ENCODE data around the gene SENP6. TPM values are rescaled to one million over a fixed set of nuclear protein-coding genes. Genes with fewer than 3 reads are reported as not detected.
"Not testable (repeated sequence)": the region's sequence is repeated elsewhere in the genome, so short reads cannot be mapped to it uniquely, and the experiment has no call there.

SENP6 gene
- total and polyA plus RNA-seq, 3 experiments from 2014 or later = 74.6 to 77.5 (median 76.1) TPM

- H3K9me3 ChIP-seq (ENCODE audit: low read length); H3K4me1 ChIP-seq (ENCODE audit: insufficient read depth, low read length); CTCF ChIA-PET; H3K27ac ChIP-seq (ENCODE audit: low read depth, low read length); H3K4me3 ChIP-seq (ENCODE audit: low read length); H3K36me3 ChIP-seq (ENCODE audit: insufficient read depth, low read length); H3K4me1 Mint-ChIP-seq; DNase-seq; H3K27me3 ChIP-seq (ENCODE audit: insufficient read depth, low read length, poor library complexity, severe bottlenecking); H3K4me3 Mint-ChIP-seq; H3K27ac Mint-ChIP-seq; POLR2A ChIA-PET: not testable (repeated sequence)
- peaks cover 12 to 16% of the 10 kb centered on the region in 2 donors for H3K27me3 Mint-ChIP-seq
- H3K9me3 Mint-ChIP-seq = peaks cover 4 to 15% (median 12%) of the 10 kb centered on the region in 5 donors
- H3K36me3 Mint-ChIP-seq = peaks cover 0 to 17% (median 0%) of the 10 kb centered on the region in 3 donors
These were observed 31.0 kb upstream of the SENP6 start for GRCh38 chr6:75570671-75571070.

GRCh38 chr6:75572072-75572471, 29.6 kb upstream of the SENP6 start:
- Histone ChIP-seq H3K9me3 (ENCODE audit: low read length) (no peaks in the 10 kb centered on the region), H3K27ac (ENCODE audit: low read depth, low read length) (no peak overlapping the region), H3K4me1 (ENCODE audit: insufficient read depth, low read length) (no peaks in the 10 kb centered on the region), H3K36me3 (ENCODE audit: insufficient read depth, low read length) (no peaks in the 10 kb centered on the region), H3K27me3 (ENCODE audit: insufficient read depth, low read length, poor library complexity, severe bottlenecking) (no peaks in the 10 kb centered on the region), H3K4me3 (ENCODE audit: low read length) (no peak overlapping the region)
- Mint-ChIP-seq H3K4me1 (no peaks in the 10 kb centered on the region), H3K4me3 (no peak overlapping the region), H3K9me3 (peaks cover 0 to 6% (median 1%) of the 10 kb centered on the region in 5 donors), H3K27me3 (peaks cover 6 to 7% of the 10 kb centered on the region in 2 donors), H3K36me3 (peaks cover 0 to 9% (median 0%) of the 10 kb centered on the region in 3 donors), H3K27ac (no peak overlapping the region)
- no peak for DNase-seq
- CTCF ChIA-PET = interaction anchor here (1.0 kb wide), 1 partner anchor 10 kb away, joined by 3 read pairs; no protein-coding TSS in a partner anchor
- POLR2A ChIA-PET = no interaction called here

GRCh38 chr6:75579951-75580350, 21.7 kb upstream of the SENP6 start:
- peaks cover 6% of the 10 kb centered on the region in 2 donors for H3K27me3 Mint-ChIP-seq
- H3K36me3 ChIP-seq (ENCODE audit: insufficient read depth, low read length) = no peaks in the 10 kb centered on the region
- H3K4me3 Mint-ChIP-seq = peak overlapping the region in 6 of 7 donors; percentile 21 to 66 (median 53)
- H3K9me3 ChIP-seq (ENCODE audit: low read length) = no peaks in the 10 kb centered on the region
- H3K27me3 ChIP-seq (ENCODE audit: insufficient read depth, low read length, poor library complexity, severe bottlenecking) = no peaks in the 10 kb centered on the region
- H3K4me1 Mint-ChIP-seq = peaks cover 10 to 20% (median 15%) of the 10 kb centered on the region in 3 donors
- H3K4me1 ChIP-seq (ENCODE audit: insufficient read depth, low read length) = no peaks in the 10 kb centered on the region
- H3K27ac ChIP-seq (ENCODE audit: low read depth, low read length) = no peak overlapping the region
- no peak overlapping the region for H3K4me3 ChIP-seq (ENCODE audit: low read length)
- ChIA-PET CTCF (no interaction called here), POLR2A (no interaction called here)
- peaks cover 0 to 2% (median 0%) of the 10 kb centered on the region in 5 donors for H3K9me3 Mint-ChIP-seq
- no peak for DNase-seq
- peak overlapping the region in 5 of 8 donors; percentile 2 to 66 (median 18) for H3K27ac Mint-ChIP-seq
- H3K36me3 Mint-ChIP-seq = peaks cover 0 to 7% (median 2%) of the 10 kb centered on the region in 3 donors

- ChIA-PET CTCF (interaction anchor here (1.1 kb wide), 1 partner anchor 27 kb away, joined by 3 read pairs; no protein-coding TSS in a partner anchor), POLR2A (no interaction called here)
- Histone ChIP-seq H3K4me1 (ENCODE audit: insufficient read depth, low read length) (no peaks in the 10 kb centered on the region), H3K36me3 (ENCODE audit: insufficient read depth, low read length) (no peaks in the 10 kb centered on the region), H3K9me3 (ENCODE audit: low read length) (no peaks in the 10 kb centered on the region), H3K4me3 (ENCODE audit: low read length) (no peak overlapping the region), H3K27me3 (ENCODE audit: insufficient read depth, low read length, poor library complexity, severe bottlenecking) (no peaks in the 10 kb centered on the region), H3K27ac (ENCODE audit: low read depth, low read length) (no peak overlapping the region)
- peaks cover 4 to 6% of the 10 kb centered on the region in 2 donors for H3K27me3 Mint-ChIP-seq
- peaks cover 10 to 20% (median 15%) of the 10 kb centered on the region in 3 donors for H3K4me1 Mint-ChIP-seq
- DNase-seq = no peak
- peaks cover 0 to 2% (median 0%) of the 10 kb centered on the region in 5 donors for H3K9me3 Mint-ChIP-seq
- H3K4me3 Mint-ChIP-seq = no peak overlapping the region
- peaks cover 0 to 7% (median 2%) of the 10 kb centered on the region in 3 donors for H3K36me3 Mint-ChIP-seq
- H3K27ac Mint-ChIP-seq = peak overlapping the region in 1 of 8 donors; percentile 40
These were observed 20.4 kb upstream of the SENP6 start for GRCh38 chr6:75581231-75581630.

- H3K9me3 Mint-ChIP-seq; H3K36me3 ChIP-seq (ENCODE audit: insufficient read depth, low read length); H3K4me1 ChIP-seq (ENCODE audit: insufficient read depth, low read length); H3K27ac ChIP-seq (ENCODE audit: low read depth, low read length); H3K27me3 ChIP-seq (ENCODE audit: insufficient read depth, low read length, poor library complexity, severe bottlenecking); H3K9me3 ChIP-seq (ENCODE audit: low read length); H3K4me3 ChIP-seq (ENCODE audit: low read length); H3K27me3 Mint-ChIP-seq; H3K36me3 Mint-ChIP-seq; DNase-seq; H3K4me3 Mint-ChIP-seq; H3K27ac Mint-ChIP-seq; POLR2A ChIA-PET: not testable (repeated sequence)
- CTCF ChIA-PET = interaction anchor here (0.9 to 1.2 kb wide), 2 partner anchors 12 to 20 kb away, joined by 3 read pairs; no protein-coding TSS in a partner anchor
- peaks cover 9 to 16% (median 12%) of the 10 kb centered on the region in 3 donors for H3K4me1 Mint-ChIP-seq
These were observed 17.1 kb upstream of the SENP6 start for GRCh38 chr6:75584552-75584951.

- Histone ChIP-seq H3K9me3 (ENCODE audit: low read length) (no peaks in the 10 kb centered on the region), H3K4me3 (ENCODE audit: low read length) (no peak overlapping the region), H3K36me3 (ENCODE audit: insufficient read depth, low read length) (no peaks in the 10 kb centered on the region), H3K4me1 (ENCODE audit: insufficient read depth, low read length) (no peaks in the 10 kb centered on the region), H3K27me3 (ENCODE audit: insufficient read depth, low read length, poor library complexity, severe bottlenecking) (no peaks in the 10 kb centered on the region), H3K27ac (ENCODE audit: low read depth, low read length) (no peak overlapping the region)
- Mint-ChIP-seq H3K27me3 (peaks cover 2 to 6% of the 10 kb centered on the region in 2 donors), H3K36me3 (peaks cover 0 to 2% (median 2%) of the 10 kb centered on the region in 3 donors), H3K4me3 (no peak overlapping the region), H3K27ac (no peak overlapping the region), H3K9me3 (peaks cover 0 to 2% (median 0%) of the 10 kb centered on the region in 5 donors), H3K4me1 (no peaks in the 10 kb centered on the region)
- CTCF ChIA-PET = no interaction called here
- POLR2A ChIA-PET = no interaction called here
- no peak for DNase-seq
These were observed 12.7 kb upstream of the SENP6 start for GRCh38 chr6:75588948-75589347.

- no peaks in the 10 kb centered on the region for H3K4me1 Mint-ChIP-seq
- no peak overlapping the region for H3K27ac Mint-ChIP-seq
- POLR2A ChIA-PET = no interaction called here
- peaks cover 0 to 2% of the 10 kb centered on the region in 2 donors for H3K27me3 Mint-ChIP-seq
- no peaks in the 10 kb centered on the region for H3K36me3 ChIP-seq (ENCODE audit: insufficient read depth, low read length)
- no peak overlapping the region for H3K4me3 ChIP-seq (ENCODE audit: low read length)
- CTCF ChIA-PET = no interaction called here
- H3K9me3 ChIP-seq (ENCODE audit: low read length) = no peaks in the 10 kb centered on the region
- no peak for DNase-seq
- no peak overlapping the region for H3K4me3 Mint-ChIP-seq
- H3K9me3 Mint-ChIP-seq = no peaks in the 10 kb centered on the region
- no peaks in the 10 kb centered on the region for H3K27me3 ChIP-seq (ENCODE audit: insufficient read depth, low read length, poor library complexity, severe bottlenecking)
- H3K36me3 Mint-ChIP-seq = no peaks in the 10 kb centered on the region
- no peak overlapping the region for H3K27ac ChIP-seq (ENCODE audit: low read depth, low read length)
- no peaks in the 10 kb centered on the region for H3K4me1 ChIP-seq (ENCODE audit: insufficient read depth, low read length)
These were observed 11.3 kb upstream of the SENP6 start for GRCh38 chr6:75590370-75590769.

- peaks cover 24% of the 10 kb centered on the region for H3K4me1 ChIP-seq (ENCODE audit: insufficient read depth, low read length)
- H3K27ac ChIP-seq (ENCODE audit: low read depth, low read length); H3K9me3 ChIP-seq (ENCODE audit: low read length); H3K27me3 ChIP-seq (ENCODE audit: insufficient read depth, low read length, poor library complexity, severe bottlenecking); DNase-seq; H3K27me3 Mint-ChIP-seq; H3K9me3 Mint-ChIP-seq; H3K36me3 Mint-ChIP-seq; H3K4me3 ChIP-seq (ENCODE audit: low read length); H3K36me3 ChIP-seq (ENCODE audit: insufficient read depth, low read length): not testable (repeated sequence)
- CTCF ChIA-PET = interaction anchor here (1.2 kb wide), 1 partner anchor 11 kb away, joined by 3 read pairs; no protein-coding TSS in a partner anchor
- H3K27ac Mint-ChIP-seq = peak overlapping the region in 1 of 8 donors; percentile 54
- H3K4me3 Mint-ChIP-seq = peak overlapping the region in 1 of 7 donors; percentile 69
- POLR2A ChIA-PET = interaction anchor here (1.1 kb wide), 1 partner anchor 353 kb away, joined by 3 read pairs; no protein-coding TSS in a partner anchor
- peaks cover 28 to 45% (median 38%) of the 10 kb centered on the region in 3 donors for H3K4me1 Mint-ChIP-seq
These were observed 5.3 kb upstream of the SENP6 start for GRCh38 chr6:75596380-75596779.
